HEK293 (cell line): Measurements from ENCODE around the gene CTIF.
A peak's percentile ranks its signal among the peaks of the same experiment; 100 is the strongest.

Source experiments
- CTCF ChIA-PET: fragments of 350-600 bp; formaldehyde crosslinking; extraction: SDS; loops from one replicate; lab custom pipeline; 2021; ENCODE audit warnings: antibody characterized with exemption; lab: Yijun Ruan, JAX
- POLR2A ChIA-PET: fragments of 300-600 bp; formaldehyde crosslinking; extraction: SDS; loops from one replicate; lab custom pipeline; 2020; ENCODE audit warnings: antibody characterized with exemption, inconsistent platforms; lab: Yijun Ruan, JAX
- H3K27ac ChIP-seq: fragments of 200-500 bp; sonication (Bioruptor generic); 2 replicates; pipeline ENCODE4 v1.5.1; 2014; ENCODE audit warnings: low read depth, low read length, control low read depth, inconsistent platforms; ENCODE audit errors: extremely low read depth
- H3K36me3 ChIP-seq, 2 experiments: fragments of 200-500 bp in 1 of 2; sonication (Bioruptor generic) in 1 of 2; 1 replicate in 1 of 2; 2 replicates in 1 of 2; pipeline ENCODE4 v1.5.1; 2014 to 2017; ENCODE audit warnings: inconsistent platforms in 2 of 2, low read length in 2 of 2; ENCODE audit not compliant: control insufficient read depth in 2 of 2, insufficient read depth in 1 of 2
- H3K4me1 ChIP-seq: fragments of 200-500 bp; sonication (Bioruptor generic); 2 replicates; pipeline ENCODE4 v1.5.1; 2014; ENCODE audit warnings: mild to moderate bottlenecking, low read length, inconsistent platforms; ENCODE audit not compliant: control insufficient read depth, insufficient read depth
- H3K4me3 ChIP-seq: 2 replicates; pipeline ENCODE4 v1.5.1; 2011; ENCODE audit warnings: low read depth, mild to moderate bottlenecking, control low read depth, low read length, moderate library complexity
- H3K9me3 ChIP-seq: fragments of 200-500 bp; sonication (Bioruptor generic); 2 replicates; pipeline ENCODE4 v1.5.1; 2014; ENCODE audit warnings: low read depth, low read length, inconsistent platforms; ENCODE audit not compliant: control insufficient read depth, insufficient read depth
- EGR2 ChIP-seq: fragments of 450-650 bp; formaldehyde crosslinking; IDR thresholded peaks from 2 replicates; pipeline ENCODE4 v1.5.1; 2016; ENCODE audit warnings: low read depth, missing biosample characterization, missing genetic modification characterization
- FEZF1 ChIP-seq: fragments of 450-650 bp; formaldehyde crosslinking; IDR thresholded peaks from 2 replicates; pipeline ENCODE4 v1.5.1; 2016; ENCODE audit warnings: missing biosample characterization, missing genetic modification characterization
- HIC1 ChIP-seq: fragments of 450-650 bp; formaldehyde crosslinking; IDR thresholded peaks from 2 replicates; pipeline ENCODE4 v1.5.1; 2016; ENCODE audit warnings: missing biosample characterization, missing genetic modification characterization
- IKZF3 ChIP-seq: fragments of 450-650 bp; IDR thresholded peaks from 2 replicates; pipeline ENCODE4 v1.5.0; 2018; ENCODE audit warnings: missing biosample characterization, mild to moderate bottlenecking, missing genetic modification characterization, moderate library complexity
- MYNN ChIP-seq: fragments of 450-650 bp; formaldehyde crosslinking; IDR thresholded peaks from 2 replicates; pipeline ENCODE4 v1.5.1; 2016; ENCODE audit warnings: missing biosample characterization, missing genetic modification characterization, borderline replicate concordance
- PBX3 ChIP-seq: sonication (generic); formaldehyde crosslinking; IDR thresholded peaks from 2 replicates; pipeline ENCODE4 v1.8.1; 2022; ENCODE audit warnings: mild to moderate bottlenecking, moderate library complexity, missing genetic modification reagents
- PRDM10 ChIP-seq: fragments of 450-650 bp; formaldehyde crosslinking; IDR thresholded peaks from 2 replicates; pipeline ENCODE4 v1.5.1; 2016; ENCODE audit warnings: missing biosample characterization, missing genetic modification characterization
- RBAK ChIP-seq: fragments of 450-650 bp; formaldehyde crosslinking; IDR thresholded peaks from 2 replicates; pipeline ENCODE4 v1.5.1; 2016; ENCODE audit warnings: missing biosample characterization, missing genetic modification characterization
- SP7 ChIP-seq: fragments of 450-650 bp; formaldehyde crosslinking; IDR thresholded peaks from 2 replicates; pipeline ENCODE4 v1.5.1; 2016; ENCODE audit warnings: missing biosample characterization, missing genetic modification characterization
- ZBTB1 ChIP-seq: fragments of 450-650 bp; formaldehyde crosslinking; IDR thresholded peaks from 2 replicates; pipeline ENCODE4 v1.5.1; 2016; ENCODE audit warnings: missing biosample characterization, missing genetic modification characterization
- ZBTB21 ChIP-seq: fragments of 450-650 bp; formaldehyde crosslinking; IDR thresholded peaks from 2 replicates; pipeline ENCODE4 v1.5.1; 2017; ENCODE audit warnings: missing biosample characterization, missing genetic modification characterization
- ZBTB44 ChIP-seq: fragments of 450-650 bp; IDR thresholded peaks from 2 replicates; pipeline ENCODE4 v1.5.1; 2018; ENCODE audit warnings: missing biosample characterization, mild to moderate bottlenecking, missing genetic modification characterization
- ZFHX2 ChIP-seq: fragments of 450-650 bp; formaldehyde crosslinking; conservative IDR thresholded peaks from 2 replicates; pipeline ENCODE4 v1.5.1; 2016; ENCODE audit warnings: missing biosample characterization, missing genetic modification characterization
- ZFP41 ChIP-seq: fragments of 450-650 bp; formaldehyde crosslinking; IDR thresholded peaks from 2 replicates; pipeline ENCODE4 v1.5.1; 2016; ENCODE audit warnings: missing biosample characterization, missing genetic modification characterization, borderline replicate concordance
- ZNF184 ChIP-seq: fragments of 450-650 bp; IDR thresholded peaks from 2 replicates; pipeline ENCODE4 v1.5.1; 2018; ENCODE audit warnings: missing biosample characterization, mild to moderate bottlenecking, missing genetic modification characterization
- ZNF292 ChIP-seq: fragments of 450-650 bp; formaldehyde crosslinking; IDR thresholded peaks from 2 replicates; pipeline ENCODE4 v1.5.1; 2016; ENCODE audit warnings: low read depth, missing biosample characterization, missing genetic modification characterization, borderline replicate concordance
- ZNF433 ChIP-seq: fragments of 450-650 bp; formaldehyde crosslinking; IDR thresholded peaks from 2 replicates; pipeline ENCODE4 v1.5.1; 2016; ENCODE audit warnings: missing biosample characterization, missing genetic modification characterization, low read depth
- ZNF530 ChIP-seq: fragments of 450-650 bp; formaldehyde crosslinking; IDR thresholded peaks from 2 replicates; pipeline ENCODE4 v1.5.1; 2016; ENCODE audit warnings: low read depth, missing biosample characterization, missing genetic modification characterization
- ZNF560 ChIP-seq: fragments of 450-650 bp; formaldehyde crosslinking; IDR thresholded peaks from 2 replicates; pipeline ENCODE4 v1.5.1; 2017; ENCODE audit warnings: missing biosample characterization, missing genetic modification characterization, borderline replicate concordance
- ZNF580 ChIP-seq: fragments of 450-650 bp; formaldehyde crosslinking; IDR thresholded peaks from 2 replicates; pipeline ENCODE4 v1.5.1; 2016; ENCODE audit warnings: missing biosample characterization, missing genetic modification characterization
- ZNF596 ChIP-seq: fragments of 450-650 bp; IDR thresholded peaks from 2 replicates; pipeline ENCODE4 v1.5.0; 2018; ENCODE audit warnings: missing biosample characterization, mild to moderate bottlenecking, missing genetic modification characterization, moderate library complexity
- ZNF610 ChIP-seq: fragments of 450-650 bp; formaldehyde crosslinking; IDR thresholded peaks from 2 replicates; pipeline ENCODE4 v1.5.1; 2016; ENCODE audit warnings: missing biosample characterization, missing genetic modification characterization, borderline replicate concordance
- ZNF624 ChIP-seq: fragments of 450-650 bp; formaldehyde crosslinking; IDR thresholded peaks from 2 replicates; pipeline ENCODE4 v1.5.1; 2017; ENCODE audit warnings: missing biosample characterization, missing genetic modification characterization
- ZNF664 ChIP-seq: fragments of 450-650 bp; formaldehyde crosslinking; IDR thresholded peaks from 2 replicates; pipeline ENCODE4 v1.5.1; 2016; ENCODE audit warnings: missing biosample characterization, missing genetic modification characterization
- ZNF707 ChIP-seq: fragments of 450-650 bp; formaldehyde crosslinking; IDR thresholded peaks from 2 replicates; pipeline ENCODE4 v1.5.1; 2016; ENCODE audit warnings: missing biosample characterization, missing genetic modification characterization
- ZNF747 ChIP-seq: fragments of 450-650 bp; formaldehyde crosslinking; IDR thresholded peaks from 2 replicates; pipeline ENCODE4 v1.5.1; 2016; ENCODE audit warnings: missing biosample characterization, missing genetic modification characterization
- ZNF76 ChIP-seq: fragments of 450-650 bp; formaldehyde crosslinking; IDR thresholded peaks from 2 replicates; pipeline ENCODE4; 2016; ENCODE audit warnings: low read depth, missing biosample characterization, missing genetic modification characterization, borderline replicate concordance

Gene CTIF

GRCh38 chr18:48724939-48725338, 186.1 kb downstream of the CTIF start (continued):
- TF ChIP-seq ZBTB44, result no peak
- TF ChIP-seq ZBTB21, result no peak
- no peak for TF ChIP-seq IKZF3 (tag by site-specific recombination)

GRCh38 chr18:48725562-48725961, 186.7 kb downstream of the CTIF start:
- ChIA-PET CTCF (interaction anchor here (0.6 to 0.7 kb wide), 2 partner anchors 707 to 765 kb away, joined by 3 read pairs; no protein-coding TSS in a partner anchor), POLR2A (no interaction called here)
- Histone ChIP-seq H3K4me1 (peaks cover 5% of the 10 kb centered on the region), H3K9me3 (no peaks in the 10 kb centered on the region), H3K4me3 (no peak overlapping the region), H3K36me3 (no peaks in the 10 kb centered on the region), H3K27ac (no peak overlapping the region)
- peak; percentile 28; the same call in 1 of the 2 replicates for TF ChIP-seq ZFHX2
- no peak for TF ChIP-seq RBAK (tag by site-specific recombination)
- TF ChIP-seq ZNF747, result no peak
- no peak for TF ChIP-seq PRDM10
- no peak for TF ChIP-seq ZNF433 (tag by site-specific recombination)
- no peak for TF ChIP-seq IKZF3 (tag by site-specific recombination)
- no peak for TF ChIP-seq ZBTB1 (tag by site-specific recombination)
- TF ChIP-seq PBX3 (CRISPR knock-in tag), result no peak
- TF ChIP-seq ZNF560 (tag by site-specific recombination), result no peak
- TF ChIP-seq ZNF580 (tag by site-specific recombination), result no peak
- TF ChIP-seq FEZF1 (tag by site-specific recombination), result no peak
- no peak for TF ChIP-seq ZNF530 (tag by site-specific recombination)
- TF ChIP-seq EGR2 (tag by site-specific recombination), result peak; percentile 85
- no peak for TF ChIP-seq ZBTB21

- ChIA-PET POLR2A (no interaction called here), CTCF (no interaction called here)
- no peaks in the 10 kb centered on the region for H3K36me3 ChIP-seq
- no peaks in the 10 kb centered on the region for H3K4me1 ChIP-seq
- no peaks in the 10 kb centered on the region for H3K9me3 ChIP-seq
- H3K27ac ChIP-seq, result no peak overlapping the region
- no peak overlapping the region for H3K4me3 ChIP-seq
- TF ChIP-seq FEZF1 (tag by site-specific recombination) (no peak), MYNN (no peak), ZFP41 (tag by site-specific recombination) (no peak), ZNF292 (tag by site-specific recombination) (no peak), ZNF624 (no peak), HIC1 (no peak), ZNF76 (tag by site-specific recombination) (no peak), ZNF184 (tag by site-specific recombination) (no peak), SP7 (tag by site-specific recombination) (no peak), ZNF664 (no peak), ZNF596 (tag by site-specific recombination) (no peak), ZNF433 (tag by site-specific recombination) (no peak), ZNF707 (tag by site-specific recombination) (no peak), ZNF610 (tag by site-specific recombination) (no peak)
Observed at GRCh38 chr18:48727681-48728080, 188.8 kb downstream of the CTIF start.
